ENCODE data around the gene PFKM.

- TF ChIP-seq CTCF (IDR thresholded peaks at IDR 0.05; ENCODE audit: low read depth, low read length, missing input control) (no peak), ZBTB33 (IDR thresholded peaks at IDR 0.05) (no peak), REST (IDR thresholded peaks at IDR 0.05) (no peak), SP1 (IDR thresholded peaks at IDR 0.05) (no peak), RAD21 (IDR thresholded peaks at IDR 0.05) (no peak), TAF1 (conservative IDR thresholded peaks at IDR 0.05) (no peak), MAX (IDR thresholded peaks at IDR 0.05) (no peak), HNF4A (conservative IDR thresholded peaks at IDR 0.05) (no peak), GABPA (IDR thresholded peaks at IDR 0.05 in 1 of 2, conservative IDR thresholded peaks at IDR 0.05 in 1 of 2) (no peak), FOXA2 (IDR thresholded peaks at IDR 0.05) (no peak), EGR1 (IDR thresholded peaks at IDR 0.05; ENCODE audit: low read depth in 2 of 2) (no peak), HNF4G (IDR thresholded peaks at IDR 0.05) (no peak), JUND (IDR thresholded peaks at IDR 0.05) (no peak)
These were observed 8.4 kb upstream of the PFKM start for GRCh38 chr12:48110691-48111311.
